HL-60/S4 treated with phorbol 12-myristate 13-acetate at 8.2 ng/mL for 4 days and 3 days (cell line): ENCODE results near the gene ARHGEF17.

Source experiments
- in situ Hi-C: fragments of 300-500 bp; cut with MboI; formaldehyde crosslinking; loops from 2 replicates; pipeline ENCODE4 v1.15.0; 2022; ENCODE audit warnings: low sequenced_read_pairs

The ARHGEF17 gene

GRCh38 chr11:73313652-73314051, 5.6 kb downstream of the ARHGEF17 start:
- in situ Hi-C loops: no loop called here

GRCh38 chr11:73314117-73314961, 6.3 kb downstream of the ARHGEF17 start:
- in situ Hi-C loops: no loop called here

GRCh38 chr11:73315293-73316020, 7.4 kb downstream of the ARHGEF17 start:
- in situ Hi-C loops: no loop called here

- in situ Hi-C loops: no loop called here
Observed at GRCh38 chr11:73316422-73316821, 8.3 kb downstream of the ARHGEF17 start.

GRCh38 chr11:73317373-73317772, 9.3 kb downstream of the ARHGEF17 start:
- in situ Hi-C loops: no loop called here

GRCh38 chr11:73317803-73318202, 9.7 kb downstream of the ARHGEF17 start:
- in situ Hi-C loops: no loop called here

GRCh38 chr11:73318501-73319011, 10.5 kb downstream of the ARHGEF17 start:
- in situ Hi-C loops: no loop called here

- in situ Hi-C loops: no loop called here
Observed at GRCh38 chr11:73320763-73321603, 12.9 kb downstream of the ARHGEF17 start.

GRCh38 chr11:73321604-73322381, 13.7 kb downstream of the ARHGEF17 start:
- in situ Hi-C loops: no loop called here

GRCh38 chr11:73322382-73323306, 14.6 kb downstream of the ARHGEF17 start:
- in situ Hi-C loops: no loop called here

GRCh38 chr11:73323464-73323863, 15.4 kb downstream of the ARHGEF17 start:
- in situ Hi-C loops: no loop called here

- in situ Hi-C loops: no loop called here
Observed at GRCh38 chr11:73324116-73324515, 16.0 kb downstream of the ARHGEF17 start.

- in situ Hi-C loops: no loop called here
Observed at GRCh38 chr11:73324665-73325035, 16.6 kb downstream of the ARHGEF17 start.

GRCh38 chr11:73325036-73325981, 17.2 kb downstream of the ARHGEF17 start:
- in situ Hi-C loops: no loop called here

GRCh38 chr11:73326929-73327811, 19.1 kb downstream of the ARHGEF17 start:
- in situ Hi-C loops: no loop called here

- in situ Hi-C loops: no loop called here
Observed at GRCh38 chr11:73327812-73328364, 19.8 kb downstream of the ARHGEF17 start.

- in situ Hi-C loops: no loop called here
Observed at GRCh38 chr11:73330569-73331093, 22.6 kb downstream of the ARHGEF17 start.
